ENCODE measurements around the gene AMMECR1.

The AMMECR1 gene

DNA sequence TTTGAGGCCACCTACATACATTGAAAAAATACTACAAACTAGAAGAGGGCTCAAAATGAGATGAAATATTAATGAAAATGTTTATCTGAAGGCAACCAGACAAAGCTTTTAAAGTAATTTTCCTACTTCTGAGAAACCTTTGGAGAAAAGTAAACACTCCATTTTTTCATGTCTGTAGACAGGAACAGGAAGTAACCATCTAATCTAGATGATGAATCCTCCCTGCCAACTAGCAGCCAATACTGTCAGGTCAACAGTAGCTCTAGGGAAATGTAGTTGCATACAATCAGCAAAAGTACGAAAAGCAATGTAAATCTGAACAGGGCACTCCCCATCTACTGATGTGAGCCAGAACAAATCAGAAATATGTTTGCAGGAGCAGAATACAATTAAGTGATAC lies 49.0 kb downstream of the AMMECR1 start:
- no peaks in the 10 kb centered on the region for H3K27me3 ChIP-seq (ENCODE audit: insufficient read depth, low read depth)
- no peak overlapping the region for H3K4me3 ChIP-seq (IDR thresholded peaks at IDR 0.05; ENCODE audit: insufficient read depth, low read depth, low read length)
- H3K79me2 ChIP-seq (ENCODE audit: insufficient read depth, low read depth), result peaks cover 84% of the 10 kb centered on the region
- no peak overlapping the region for H3K4me2 ChIP-seq
- H2AFZ ChIP-seq (ENCODE audit: low read depth), result no peak overlapping the region
- TF ChIP-seq, protein P1, sequence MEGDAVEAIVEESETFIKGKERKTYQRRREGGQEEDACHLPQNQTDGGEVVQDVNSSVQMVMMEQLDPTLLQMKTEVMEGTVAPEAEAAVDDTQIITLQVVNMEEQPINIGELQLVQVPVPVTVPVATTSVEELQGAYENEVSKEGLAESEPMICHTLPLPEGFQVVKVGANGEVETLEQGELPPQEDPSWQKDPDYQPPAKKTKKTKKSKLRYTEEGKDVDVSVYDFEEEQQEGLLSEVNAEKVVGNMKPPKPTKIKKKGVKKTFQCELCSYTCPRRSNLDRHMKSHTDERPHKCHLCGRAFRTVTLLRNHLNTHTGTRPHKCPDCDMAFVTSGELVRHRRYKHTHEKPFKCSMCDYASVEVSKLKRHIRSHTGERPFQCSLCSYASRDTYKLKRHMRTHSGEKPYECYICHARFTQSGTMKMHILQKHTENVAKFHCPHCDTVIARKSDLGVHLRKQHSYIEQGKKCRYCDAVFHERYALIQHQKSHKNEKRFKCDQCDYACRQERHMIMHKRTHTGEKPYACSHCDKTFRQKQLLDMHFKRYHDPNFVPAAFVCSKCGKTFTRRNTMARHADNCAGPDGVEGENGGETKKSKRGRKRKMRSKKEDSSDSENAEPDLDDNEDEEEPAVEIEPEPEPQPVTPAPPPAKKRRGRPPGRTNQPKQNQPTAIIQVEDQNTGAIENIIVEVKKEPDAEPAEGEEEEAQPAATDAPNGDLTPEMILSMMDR (conservative IDR thresholded peaks at IDR 0.05; ENCODE audit: low read depth, low read length), result no peak
- no peak overlapping the region for H3K27ac ChIP-seq
- peaks cover 37% of the 10 kb centered on the region for H3K4me1 ChIP-seq (ENCODE audit: low read depth, poor library complexity, severe bottlenecking)
- no peak overlapping the region for H3K9ac ChIP-seq
- no peaks in the 10 kb centered on the region for H3K36me3 ChIP-seq (ENCODE audit: insufficient read depth)
- H4K20me1 ChIP-seq (ENCODE audit: insufficient read depth), result peaks cover 7% of the 10 kb centered on the region; the same call in 1 of the 2 replicates

- peaks cover 7% of the 10 kb centered on the region; the same call in 1 of the 2 replicates for H4K20me1 ChIP-seq (ENCODE audit: insufficient read depth)
- peaks cover 36% of the 10 kb centered on the region for H3K4me1 ChIP-seq (ENCODE audit: low read depth, poor library complexity, severe bottlenecking)
- no peak overlapping the region for H3K4me3 ChIP-seq (IDR thresholded peaks at IDR 0.05; ENCODE audit: insufficient read depth, low read depth, low read length)
- TF ChIP-seq, protein P1 (conservative IDR thresholded peaks at IDR 0.05; ENCODE audit: low read depth, low read length), result no peak
- H3K27me3 ChIP-seq (ENCODE audit: insufficient read depth, low read depth), result no peaks in the 10 kb centered on the region
- H3K79me2 ChIP-seq (ENCODE audit: insufficient read depth, low read depth), result peaks cover 85% of the 10 kb centered on the region
- H2AFZ ChIP-seq (ENCODE audit: low read depth), result no peak overlapping the region
- no peak overlapping the region for H3K4me2 ChIP-seq
- H3K9ac ChIP-seq, result no peak overlapping the region
- H3K27ac ChIP-seq, result no peak overlapping the region
- no peaks in the 10 kb centered on the region for H3K36me3 ChIP-seq (ENCODE audit: insufficient read depth)
Observed at GRCh38 chrX:110268395-110268794, 49.5 kb downstream of the AMMECR1 start.

GRCh38 chrX:110267874-110268273 lies 50.0 kb downstream of the AMMECR1 start:
- Histone ChIP-seq H3K4me3 (IDR thresholded peaks at IDR 0.05; ENCODE audit: insufficient read depth, low read depth, low read length) (no peak overlapping the region), H3K27me3 (ENCODE audit: insufficient read depth, low read depth) (no peaks in the 10 kb centered on the region), H3K27ac (no peak overlapping the region), H2AFZ (ENCODE audit: low read depth) (no peak overlapping the region), H4K20me1 (ENCODE audit: insufficient read depth) (peaks cover 7% of the 10 kb centered on the region; the same call in 1 of the 2 replicates), H3K36me3 (ENCODE audit: insufficient read depth) (no peaks in the 10 kb centered on the region), H3K4me1 (ENCODE audit: low read depth, poor library complexity, severe bottlenecking) (peaks cover 31% of the 10 kb centered on the region), H3K4me2 (no peak overlapping the region), H3K9ac (no peak overlapping the region), H3K79me2 (ENCODE audit: insufficient read depth, low read depth) (peaks cover 85% of the 10 kb centered on the region)
- TF ChIP-seq, protein P1 (conservative IDR thresholded peaks at IDR 0.05; ENCODE audit: low read depth, low read length), result no peak

DNA sequence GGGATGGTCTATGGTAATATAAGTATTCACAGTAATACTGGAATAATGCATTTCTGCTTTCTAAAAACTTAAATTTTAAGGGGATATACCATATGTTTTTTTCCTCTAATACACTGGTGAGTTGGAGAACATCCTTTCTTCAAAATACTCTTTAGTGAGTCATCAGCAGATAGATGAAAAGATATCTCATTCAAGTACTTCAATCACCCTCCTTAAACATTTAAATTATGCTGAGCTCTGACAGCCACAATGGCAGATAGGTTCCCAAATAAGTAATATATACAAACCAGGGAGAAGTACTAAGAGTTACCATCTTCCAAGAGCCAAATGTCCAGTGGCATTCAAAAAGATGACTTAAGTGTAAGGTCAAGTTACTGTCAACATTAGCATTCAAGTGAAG lies 52.2 kb downstream of the AMMECR1 start:
- H3K9ac ChIP-seq, result no peak overlapping the region
- no peaks in the 10 kb centered on the region for H3K27me3 ChIP-seq (ENCODE audit: insufficient read depth, low read depth)
- no peak overlapping the region for H3K27ac ChIP-seq
- no peaks in the 10 kb centered on the region for H3K36me3 ChIP-seq (ENCODE audit: insufficient read depth)
- H2AFZ ChIP-seq (ENCODE audit: low read depth), result no peak overlapping the region
- peaks cover 72% of the 10 kb centered on the region for H3K79me2 ChIP-seq (ENCODE audit: insufficient read depth, low read depth)
- H3K4me1 ChIP-seq (ENCODE audit: low read depth, poor library complexity, severe bottlenecking), result peaks cover 17% of the 10 kb centered on the region
- H3K4me3 ChIP-seq (IDR thresholded peaks at IDR 0.05; ENCODE audit: insufficient read depth, low read depth, low read length), result no peak overlapping the region
- no peak overlapping the region for H3K4me2 ChIP-seq
- H4K20me1 ChIP-seq (ENCODE audit: insufficient read depth), result peaks cover 7% of the 10 kb centered on the region; the same call in 1 of the 2 replicates
- TF ChIP-seq, protein P1 (conservative IDR thresholded peaks at IDR 0.05; ENCODE audit: low read depth, low read length), result no peak
